Stimulated activated CD4-positive, alpha-beta T cell treated with anti-CD3 and anti-CD28 coated beads, Interleukin-4, amount 100 ng/mL, for 48 hours (primary cell): Measurements from ENCODE around the gene MYO1E.
"Not testable (repeated sequence)": the region's sequence is repeated elsewhere in the genome, so short reads cannot be mapped to it uniquely, and the experiment has no call there.

Experiments
- DNase-seq, 2 donors: peaks; one replicate each; pipeline ENCODE4 v3.0.0-alpha.2; 2020; ENCODE audit warnings: low read depth in 2 of 2

Gene MYO1E

GRCh38 chr15:59292442-59293151 is 80.1 kb downstream of the MYO1E start:
- DNase-seq = no peak

GRCh38 chr15:59291213-59291549 is 81.5 kb downstream of the MYO1E start:
- no peak for DNase-seq

GRCh38 chr15:59290295-59291212 is 82.1 kb downstream of the MYO1E start:
- DNase-seq = no peak

- no peak for DNase-seq
These were observed 83.1 kb downstream of the MYO1E start for GRCh38 chr15:59289574-59289973.

GRCh38 chr15:59283717-59284391 is 88.8 kb downstream of the MYO1E start:
- no peak for DNase-seq

- no peak for DNase-seq
These were observed 89.9 kb downstream of the MYO1E start for GRCh38 chr15:59282515-59283337.

- no peak for DNase-seq
These were observed 91.0 kb downstream of the MYO1E start for GRCh38 chr15:59281699-59282098.

GRCh38 chr15:59280855-59281254 is 91.8 kb downstream of the MYO1E start:
- DNase-seq = no peak

GRCh38 chr15:59280292-59280691 is 92.4 kb downstream of the MYO1E start:
- not testable (repeated sequence) for DNase-seq

- no peak for DNase-seq
These were observed 93.6 kb downstream of the MYO1E start for GRCh38 chr15:59279023-59279422.

- DNase-seq = no peak
These were observed 94.6 kb downstream of the MYO1E start for GRCh38 chr15:59278120-59278519.

- no peak for DNase-seq
These were observed 96.2 kb downstream of the MYO1E start for GRCh38 chr15:59276225-59277178.

GRCh38 chr15:59274126-59274970 is 98.3 kb downstream of the MYO1E start:
- no peak for DNase-seq

GRCh38 chr15:59273234-59273633 is 99.4 kb downstream of the MYO1E start:
- DNase-seq = no peak

GRCh38 chr15:59271595-59272201 is 101.0 kb downstream of the MYO1E start:
- DNase-seq = no peak

GRCh38 chr15:59268852-59269407 is 103.7 kb downstream of the MYO1E start:
- no peak for DNase-seq

GRCh38 chr15:59268168-59268851 is 104.4 kb downstream of the MYO1E start:
- DNase-seq = no peak

- no peak for DNase-seq
These were observed 106.6 kb downstream of the MYO1E start for GRCh38 chr15:59266028-59266427.
